ENCODE measurements around the gene SEMA6D. TPM values are rescaled to one million over a fixed set of nuclear protein-coding genes. Genes with fewer than 3 reads are reported as not detected.

SEMA6D gene
- polyA plus RNA-seq, 1 of the 3 experiments (the other 2 are of a cell fraction), result 0.30 TPM

DNA sequence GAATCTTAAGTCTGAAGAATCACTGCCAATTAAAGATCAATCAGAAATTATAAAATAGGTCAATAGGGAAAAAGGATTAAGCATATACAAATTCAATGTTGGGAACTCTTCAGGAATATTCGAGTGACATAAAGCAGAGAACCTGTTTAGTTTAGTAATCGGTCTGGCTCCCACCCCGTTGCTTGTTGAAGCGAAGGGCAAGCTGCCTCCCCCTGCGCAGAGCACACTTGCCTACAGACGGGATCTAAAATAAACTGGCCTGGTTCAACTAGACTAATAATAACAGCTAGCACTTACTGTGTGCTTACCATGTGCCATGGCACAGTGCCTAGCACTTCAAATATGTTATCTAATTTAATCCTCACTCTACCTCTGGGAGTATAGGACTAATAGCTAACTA, 8.6 kb downstream of the SEMA6D start:
- H3K9ac ChIP-seq, result no peak overlapping the region
- ChIA-PET POLR2A (no interaction called here), CTCF (interaction anchor here (1.1 to 3.4 kb wide), 4 partner anchors 9 to 262 kb away, joined by 3 to 17 read pairs (median 10); partner anchors contain the start of gene SEMA6D)
- H3K9me2 ChIP-seq, result no peaks in the 10 kb centered on the region
- H3K4me2 ChIP-seq, result no peak overlapping the region
- no peaks in the 10 kb centered on the region for H3K79me2 ChIP-seq (ENCODE audit: insufficient read depth)
- H3K4me1 ChIP-seq (ENCODE audit: control insufficient read depth in 1 of 2, insufficient read depth in 2 of 2, low read depth in 1 of 2, low read length in 1 of 2), result peaks cover 0 to 11% of the 10 kb centered on the region in 2 experiments; a peak in 1 of 4 replicates
- no peak overlapping the region for H2AFZ ChIP-seq (ENCODE audit: low read depth)
- TF ChIP-seq, protein P1, sequence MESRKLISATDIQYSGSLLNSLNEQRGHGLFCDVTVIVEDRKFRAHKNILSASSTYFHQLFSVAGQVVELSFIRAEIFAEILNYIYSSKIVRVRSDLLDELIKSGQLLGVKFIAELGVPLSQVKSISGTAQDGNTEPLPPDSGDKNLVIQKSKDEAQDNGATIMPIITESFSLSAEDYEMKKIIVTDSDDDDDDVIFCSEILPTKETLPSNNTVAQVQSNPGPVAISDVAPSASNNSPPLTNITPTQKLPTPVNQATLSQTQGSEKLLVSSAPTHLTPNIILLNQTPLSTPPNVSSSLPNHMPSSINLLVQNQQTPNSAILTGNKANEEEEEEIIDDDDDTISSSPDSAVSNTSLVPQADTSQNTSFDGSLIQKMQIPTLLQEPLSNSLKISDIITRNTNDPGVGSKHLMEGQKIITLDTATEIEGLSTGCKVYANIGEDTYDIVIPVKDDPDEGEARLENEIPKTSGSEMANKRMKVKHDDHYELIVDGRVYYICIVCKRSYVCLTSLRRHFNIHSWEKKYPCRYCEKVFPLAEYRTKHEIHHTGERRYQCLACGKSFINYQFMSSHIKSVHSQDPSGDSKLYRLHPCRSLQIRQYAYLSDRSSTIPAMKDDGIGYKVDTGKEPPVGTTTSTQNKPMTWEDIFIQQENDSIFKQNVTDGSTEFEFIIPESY (IDR thresholded peaks at IDR 0.05; ENCODE audit: borderline replicate concordance, low read depth), result no peak
- no peak for TF ChIP-seq TCF12 (IDR thresholded peaks at IDR 0.05)
- no peak for TF ChIP-seq MEF2A (IDR thresholded peaks at IDR 0.05; ENCODE audit: borderline replicate concordance, low read depth)
- TF ChIP-seq ELF1 (IDR thresholded peaks at IDR 0.05), result no peak
- TF ChIP-seq POLR2AphosphoS5 (IDR thresholded peaks at IDR 0.05; ENCODE audit: low read depth, low read length), result no peak
- no peak for TF ChIP-seq SMC3 (IDR thresholded peaks at IDR 0.05; ENCODE audit: low read depth, low read length)
- TF ChIP-seq, protein P2, sequence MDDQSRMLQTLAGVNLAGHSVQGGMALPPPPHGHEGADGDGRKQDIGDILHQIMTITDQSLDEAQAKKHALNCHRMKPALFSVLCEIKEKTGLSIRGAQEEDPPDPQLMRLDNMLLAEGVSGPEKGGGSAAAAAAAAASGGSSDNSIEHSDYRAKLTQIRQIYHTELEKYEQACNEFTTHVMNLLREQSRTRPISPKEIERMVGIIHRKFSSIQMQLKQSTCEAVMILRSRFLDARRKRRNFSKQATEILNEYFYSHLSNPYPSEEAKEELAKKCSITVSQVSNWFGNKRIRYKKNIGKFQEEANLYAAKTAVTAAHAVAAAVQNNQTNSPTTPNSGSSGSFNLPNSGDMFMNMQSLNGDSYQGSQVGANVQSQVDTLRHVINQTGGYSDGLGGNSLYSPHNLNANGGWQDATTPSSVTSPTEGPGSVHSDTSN (IDR thresholded peaks at IDR 0.05), result no peak
- TF ChIP-seq, protein P3, sequence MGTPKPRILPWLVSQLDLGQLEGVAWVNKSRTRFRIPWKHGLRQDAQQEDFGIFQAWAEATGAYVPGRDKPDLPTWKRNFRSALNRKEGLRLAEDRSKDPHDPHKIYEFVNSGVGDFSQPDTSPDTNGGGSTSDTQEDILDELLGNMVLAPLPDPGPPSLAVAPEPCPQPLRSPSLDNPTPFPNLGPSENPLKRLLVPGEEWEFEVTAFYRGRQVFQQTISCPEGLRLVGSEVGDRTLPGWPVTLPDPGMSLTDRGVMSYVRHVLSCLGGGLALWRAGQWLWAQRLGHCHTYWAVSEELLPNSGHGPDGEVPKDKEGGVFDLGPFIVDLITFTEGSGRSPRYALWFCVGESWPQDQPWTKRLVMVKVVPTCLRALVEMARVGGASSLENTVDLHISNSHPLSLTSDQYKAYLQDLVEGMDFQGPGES (IDR thresholded peaks at IDR 0.05; ENCODE audit: low read depth, low read length), result no peak
- no peak for TF ChIP-seq RCOR1 (IDR thresholded peaks at IDR 0.05; ENCODE audit: low read length)
- TF ChIP-seq, protein P4, sequence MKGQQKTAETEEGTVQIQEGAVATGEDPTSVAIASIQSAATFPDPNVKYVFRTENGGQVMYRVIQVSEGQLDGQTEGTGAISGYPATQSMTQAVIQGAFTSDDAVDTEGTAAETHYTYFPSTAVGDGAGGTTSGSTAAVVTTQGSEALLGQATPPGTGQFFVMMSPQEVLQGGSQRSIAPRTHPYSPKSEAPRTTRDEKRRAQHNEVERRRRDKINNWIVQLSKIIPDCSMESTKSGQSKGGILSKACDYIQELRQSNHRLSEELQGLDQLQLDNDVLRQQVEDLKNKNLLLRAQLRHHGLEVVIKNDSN (IDR thresholded peaks at IDR 0.05; ENCODE audit: borderline replicate concordance, low read depth), result no peak
- TF ChIP-seq GATA2 (CRISPR knock-in tag; IDR thresholded peaks at IDR 0.05), result no peak
- TF ChIP-seq RFX5 (IDR thresholded peaks at IDR 0.05; ENCODE audit: low read length), result no peak
- TF ChIP-seq, protein P5, sequence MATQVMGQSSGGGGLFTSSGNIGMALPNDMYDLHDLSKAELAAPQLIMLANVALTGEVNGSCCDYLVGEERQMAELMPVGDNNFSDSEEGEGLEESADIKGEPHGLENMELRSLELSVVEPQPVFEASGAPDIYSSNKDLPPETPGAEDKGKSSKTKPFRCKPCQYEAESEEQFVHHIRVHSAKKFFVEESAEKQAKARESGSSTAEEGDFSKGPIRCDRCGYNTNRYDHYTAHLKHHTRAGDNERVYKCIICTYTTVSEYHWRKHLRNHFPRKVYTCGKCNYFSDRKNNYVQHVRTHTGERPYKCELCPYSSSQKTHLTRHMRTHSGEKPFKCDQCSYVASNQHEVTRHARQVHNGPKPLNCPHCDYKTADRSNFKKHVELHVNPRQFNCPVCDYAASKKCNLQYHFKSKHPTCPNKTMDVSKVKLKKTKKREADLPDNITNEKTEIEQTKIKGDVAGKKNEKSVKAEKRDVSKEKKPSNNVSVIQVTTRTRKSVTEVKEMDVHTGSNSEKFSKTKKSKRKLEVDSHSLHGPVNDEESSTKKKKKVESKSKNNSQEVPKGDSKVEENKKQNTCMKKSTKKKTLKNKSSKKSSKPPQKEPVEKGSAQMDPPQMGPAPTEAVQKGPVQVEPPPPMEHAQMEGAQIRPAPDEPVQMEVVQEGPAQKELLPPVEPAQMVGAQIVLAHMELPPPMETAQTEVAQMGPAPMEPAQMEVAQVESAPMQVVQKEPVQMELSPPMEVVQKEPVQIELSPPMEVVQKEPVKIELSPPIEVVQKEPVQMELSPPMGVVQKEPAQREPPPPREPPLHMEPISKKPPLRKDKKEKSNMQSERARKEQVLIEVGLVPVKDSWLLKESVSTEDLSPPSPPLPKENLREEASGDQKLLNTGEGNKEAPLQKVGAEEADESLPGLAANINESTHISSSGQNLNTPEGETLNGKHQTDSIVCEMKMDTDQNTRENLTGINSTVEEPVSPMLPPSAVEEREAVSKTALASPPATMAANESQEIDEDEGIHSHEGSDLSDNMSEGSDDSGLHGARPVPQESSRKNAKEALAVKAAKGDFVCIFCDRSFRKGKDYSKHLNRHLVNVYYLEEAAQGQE (IDR thresholded peaks at IDR 0.05; ENCODE audit: low read depth, low read length), result no peak
- TF ChIP-seq EP300 (IDR thresholded peaks at IDR 0.05; ENCODE audit: borderline replicate concordance in 1 of 2, low read depth in 1 of 2, low read length in 1 of 2), result no peak
- no peak for TF ChIP-seq NFIC (IDR thresholded peaks at IDR 0.05; ENCODE audit: borderline replicate concordance)
- TF ChIP-seq, protein P6, sequence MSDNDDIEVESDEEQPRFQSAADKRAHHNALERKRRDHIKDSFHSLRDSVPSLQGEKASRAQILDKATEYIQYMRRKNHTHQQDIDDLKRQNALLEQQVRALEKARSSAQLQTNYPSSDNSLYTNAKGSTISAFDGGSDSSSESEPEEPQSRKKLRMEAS (IDR thresholded peaks at IDR 0.05; ENCODE audit: low read depth), result no peak
- no peak for TF ChIP-seq TEAD4 (IDR thresholded peaks at IDR 0.05; ENCODE audit: borderline replicate concordance, insufficient read depth)
- TF ChIP-seq, protein P7, sequence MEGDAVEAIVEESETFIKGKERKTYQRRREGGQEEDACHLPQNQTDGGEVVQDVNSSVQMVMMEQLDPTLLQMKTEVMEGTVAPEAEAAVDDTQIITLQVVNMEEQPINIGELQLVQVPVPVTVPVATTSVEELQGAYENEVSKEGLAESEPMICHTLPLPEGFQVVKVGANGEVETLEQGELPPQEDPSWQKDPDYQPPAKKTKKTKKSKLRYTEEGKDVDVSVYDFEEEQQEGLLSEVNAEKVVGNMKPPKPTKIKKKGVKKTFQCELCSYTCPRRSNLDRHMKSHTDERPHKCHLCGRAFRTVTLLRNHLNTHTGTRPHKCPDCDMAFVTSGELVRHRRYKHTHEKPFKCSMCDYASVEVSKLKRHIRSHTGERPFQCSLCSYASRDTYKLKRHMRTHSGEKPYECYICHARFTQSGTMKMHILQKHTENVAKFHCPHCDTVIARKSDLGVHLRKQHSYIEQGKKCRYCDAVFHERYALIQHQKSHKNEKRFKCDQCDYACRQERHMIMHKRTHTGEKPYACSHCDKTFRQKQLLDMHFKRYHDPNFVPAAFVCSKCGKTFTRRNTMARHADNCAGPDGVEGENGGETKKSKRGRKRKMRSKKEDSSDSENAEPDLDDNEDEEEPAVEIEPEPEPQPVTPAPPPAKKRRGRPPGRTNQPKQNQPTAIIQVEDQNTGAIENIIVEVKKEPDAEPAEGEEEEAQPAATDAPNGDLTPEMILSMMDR (IDR thresholded peaks at IDR 0.05), result no peak
- H3K27ac ChIP-seq (ENCODE audit: low read depth in 2 of 2, low read length in 1 of 2), result no peak overlapping the region
- no peaks in the 10 kb centered on the region for H3K9me3 ChIP-seq
- DNase-seq, result no peak
- no peaks in the 10 kb centered on the region for H4K20me1 ChIP-seq (ENCODE audit: insufficient read depth)
- WGBS (ENCODE audit: low lambda C conversion rate), result 56% methylated on average over 5 of the region's 6 CpGs
- H3K4me3 ChIP-seq (ENCODE audit: low read depth in 2 of 2, low read length in 1 of 2), result no peak overlapping the region
- H3F3A ChIP-seq (replicated peaks; ENCODE audit: insufficient read depth), result no peaks in the 10 kb centered on the region
- H3K36me3 ChIP-seq (replicated peaks in 1 of 2; ENCODE audit: control insufficient read depth in 1 of 2, insufficient read depth in 2 of 2, low read length in 1 of 2), result no peaks in the 10 kb centered on the region
- H3K27me3 ChIP-seq (ENCODE audit: insufficient read depth), result 0 out of 2 replicates have a peak, but pooled peaks cover 10% of the 10 kb centered on the region

All from SK-N-SH (cell line).